H9 (cell line): ENCODE data around the gene BRMS1L. TPM values are rescaled to one million over a fixed set of nuclear protein-coding genes. Genes with fewer than 3 reads are reported as not detected.

ENCODE experiments used
- DNase-seq: peaks from one replicate; pipeline ENCODE4 v3.0.0-alpha.2; 2017
- H2AFZ ChIP-seq: one replicate; pipeline ENCODE4 v1.6.1; 2013; ENCODE audit warnings: mild to moderate bottlenecking, low read length, control low read depth, moderate library complexity
- H2AK5ac ChIP-seq: 2 replicates; pipeline ENCODE4 v1.6.1; 2013; ENCODE audit warnings: low read length, control low read depth, mixed read lengths; ENCODE audit not compliant: insufficient read length
- H2BK120ac ChIP-seq: one replicate; pipeline ENCODE4 v1.6.1; 2013; ENCODE audit warnings: low read depth, mild to moderate bottlenecking, low read length, control low read depth, inconsistent platforms; ENCODE audit not compliant: poor library complexity, severe bottlenecking
- H2BK12ac ChIP-seq: 2 replicates; pipeline ENCODE4 v1.6.1; 2013; ENCODE audit warnings: low read length, control low read depth, mixed read lengths, low read depth; ENCODE audit not compliant: insufficient read length
- H2BK15ac ChIP-seq: 2 replicates; pipeline ENCODE4 v1.6.1; 2013; ENCODE audit warnings: low read depth, low read length, control low read depth
- H2BK20ac ChIP-seq: one replicate; pipeline ENCODE4 v1.6.1; 2013; ENCODE audit warnings: low read depth, mild to moderate bottlenecking, low read length, control low read depth, inconsistent platforms; ENCODE audit not compliant: poor library complexity, severe bottlenecking
- H2BK5ac ChIP-seq: 2 replicates; pipeline ENCODE4 v1.6.1; 2013; ENCODE audit warnings: low read length, control low read depth, mixed read lengths; ENCODE audit not compliant: insufficient read length
- H3K14ac ChIP-seq: 2 replicates; pipeline ENCODE4 v1.6.1; 2013; ENCODE audit warnings: low read length, control low read depth; ENCODE audit not compliant: insufficient read depth
- H3K18ac ChIP-seq: 2 replicates; pipeline ENCODE4 v1.6.1; 2013; ENCODE audit warnings: low read depth, mild to moderate bottlenecking, mixed read lengths, low read length, control low read depth; ENCODE audit not compliant: insufficient read length
- H3K23ac ChIP-seq: 2 replicates; pipeline ENCODE4 v1.6.1; 2013; ENCODE audit warnings: low read length, control low read depth, mixed read lengths, low read depth; ENCODE audit not compliant: insufficient read length
- H3K23me2 ChIP-seq: 2 replicates; pipeline ENCODE4 v1.6.1; 2013; ENCODE audit warnings: low read depth, mild to moderate bottlenecking, mixed read lengths, low read length, control low read depth; ENCODE audit not compliant: insufficient read length, poor library complexity, severe bottlenecking
- H3K27ac ChIP-seq: 2 replicates; pipeline ENCODE4 v1.5.1; 2013; ENCODE audit warnings: low read length, control low read depth, mixed read lengths, low read depth; ENCODE audit not compliant: insufficient read length
- H3K27me3 ChIP-seq: 2 replicates; pipeline ENCODE4 v1.6.1; 2013; ENCODE audit warnings: low read length, control low read depth, inconsistent platforms; ENCODE audit not compliant: insufficient read depth
- H3K4ac ChIP-seq: 2 replicates; pipeline ENCODE4 v1.6.1; 2013; ENCODE audit warnings: low read depth, mild to moderate bottlenecking, control low read depth, inconsistent platforms, low read length, moderate library complexity
- H3K4me1 ChIP-seq: 2 replicates; pipeline ENCODE4 v1.6.1; 2013; ENCODE audit warnings: low read length, control low read depth, inconsistent platforms; ENCODE audit not compliant: insufficient read depth
- H3K4me2 ChIP-seq: 2 replicates; pipeline ENCODE4 v1.6.1; 2013; ENCODE audit warnings: low read length, control low read depth, mixed read lengths; ENCODE audit not compliant: insufficient read length, insufficient read depth
- H3K56ac ChIP-seq: 2 replicates; pipeline ENCODE4 v1.6.1; 2013; ENCODE audit warnings: low read depth, mild to moderate bottlenecking, mixed read lengths, low read length, control low read depth; ENCODE audit not compliant: insufficient read length
- H3K79me1 ChIP-seq: 2 replicates; pipeline ENCODE4 v1.6.1; 2013; ENCODE audit warnings: low read depth, mild to moderate bottlenecking, moderate library complexity, low read length, control low read depth, inconsistent platforms; ENCODE audit not compliant: insufficient read depth, poor library complexity, severe bottlenecking
- H3K79me2 ChIP-seq: 2 replicates; pipeline ENCODE4 v1.6.1; 2013; ENCODE audit warnings: low read length, control low read depth, inconsistent platforms; ENCODE audit not compliant: insufficient read depth
- H3K9ac ChIP-seq: 2 replicates; pipeline ENCODE4 v1.6.1; 2013; ENCODE audit warnings: low read length, control low read depth, mixed read lengths; ENCODE audit not compliant: insufficient read length; ENCODE audit errors: extremely low read depth
- H3K9me3 ChIP-seq: one replicate; pipeline ENCODE4 v1.6.1; 2013; ENCODE audit warnings: low read depth, low read length, inconsistent platforms; ENCODE audit not compliant: control insufficient read depth
- H3T11ph ChIP-seq: one replicate; pipeline ENCODE4 v1.6.1; 2013; ENCODE audit warnings: mild to moderate bottlenecking, low read length, control low read depth, inconsistent platforms
- H4K20me1 ChIP-seq: one replicate; pipeline ENCODE4 v1.6.1; 2013; ENCODE audit not compliant: control insufficient read depth, insufficient read length, insufficient read depth
- H4K5ac ChIP-seq: 2 replicates; pipeline ENCODE4 v1.6.1; 2013; ENCODE audit warnings: low read depth, mild to moderate bottlenecking, mixed read lengths, low read length, control low read depth; ENCODE audit not compliant: insufficient read length
- H4K8ac ChIP-seq: replicated peaks from 2 replicates; pipeline ENCODE4 v1.6.1; 2013; ENCODE audit warnings: low read length, control low read depth, mixed read lengths, low read depth; ENCODE audit not compliant: insufficient read length
- H4K91ac ChIP-seq: 2 replicates; pipeline ENCODE4 v1.6.1; 2013; ENCODE audit warnings: low read depth, mild to moderate bottlenecking, moderate library complexity, mixed read lengths, low read length, control low read depth; ENCODE audit not compliant: insufficient read length
- H3K27ac Mint-ChIP-seq, 3 experiments: 2 replicates in 2 of 3; 3 replicates in 1 of 3; pipeline ENCODE4 v1.8.0; 2020 to 2021; ENCODE audit warnings: mixed read lengths in 3 of 3, mild to moderate bottlenecking in 1 of 3, moderate library complexity in 1 of 3
- H3K27me3 Mint-ChIP-seq: 2 replicates; pipeline ENCODE4 v1.8.0; 2021; ENCODE audit warnings: low read depth, mild to moderate bottlenecking, moderate library complexity, mixed read lengths
- H3K36me3 Mint-ChIP-seq, 3 experiments: 2 replicates in 2 of 3; 3 replicates in 1 of 3; pipeline ENCODE4 v1.8.0; 2020 to 2021; ENCODE audit warnings: low read depth in 3 of 3, mixed read lengths in 3 of 3; ENCODE audit not compliant: insufficient read depth in 1 of 3
- H3K4me1 Mint-ChIP-seq, 2 experiments: 2 replicates each; pipeline ENCODE4 v1.8.0; 2020; ENCODE audit warnings: mixed read lengths in 2 of 2
- H3K4me3 Mint-ChIP-seq, 2 experiments: 2 replicates in 1 of 2; 3 replicates in 1 of 2; pipeline ENCODE4 v1.8.0; 2020 to 2021; ENCODE audit warnings: mild to moderate bottlenecking in 2 of 2, mixed read lengths in 2 of 2, moderate library complexity in 1 of 2
- H3K9me3 Mint-ChIP-seq, 2 experiments: 2 replicates in 1 of 2; 3 replicates in 1 of 2; pipeline ENCODE4 v1.8.0; 2020; ENCODE audit warnings: mild to moderate bottlenecking in 2 of 2, mixed read lengths in 2 of 2, moderate library complexity in 1 of 2
- total RNA-seq: library from RNA; stranded (reverse); gene quantifications from 2 replicates; pipeline ENCODE4 v1.2.1, GENCODE V29; 2021
- TF ChIP-seq, protein P1 (sequence below): fragments of 200-600 bp; sonication (generic); conservative IDR thresholded peaks from 3 replicates; pipeline ENCODE4 v1.8.0; 2021; ENCODE audit warnings: antibody characterized with exemption, mild to moderate bottlenecking

Gene BRMS1L
- total RNA-seq, 1 experiment from 2014 or later = 12.9 TPM

DNA sequence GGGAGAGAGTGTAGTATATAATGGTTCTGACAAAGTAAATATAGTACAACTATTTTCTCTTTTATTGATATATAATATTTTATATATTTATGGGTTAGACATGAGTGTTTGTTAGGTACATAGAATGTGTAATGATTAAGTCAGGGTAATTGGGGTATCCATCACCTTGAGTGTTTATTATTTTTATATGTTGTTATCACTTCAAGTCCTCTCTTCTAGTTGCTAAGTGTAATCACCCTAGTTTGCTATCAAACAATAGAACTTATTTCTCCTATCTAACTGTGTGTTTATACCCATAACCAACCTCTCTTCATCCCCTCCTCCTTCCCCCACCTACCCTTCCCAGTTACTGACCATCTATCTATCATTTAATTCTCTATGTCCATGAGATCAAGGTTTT is 64.2 kb downstream of the BRMS1L start:
- no peaks in the 10 kb centered on the region for H3K36me3 Mint-ChIP-seq
- TF ChIP-seq, protein P1, sequence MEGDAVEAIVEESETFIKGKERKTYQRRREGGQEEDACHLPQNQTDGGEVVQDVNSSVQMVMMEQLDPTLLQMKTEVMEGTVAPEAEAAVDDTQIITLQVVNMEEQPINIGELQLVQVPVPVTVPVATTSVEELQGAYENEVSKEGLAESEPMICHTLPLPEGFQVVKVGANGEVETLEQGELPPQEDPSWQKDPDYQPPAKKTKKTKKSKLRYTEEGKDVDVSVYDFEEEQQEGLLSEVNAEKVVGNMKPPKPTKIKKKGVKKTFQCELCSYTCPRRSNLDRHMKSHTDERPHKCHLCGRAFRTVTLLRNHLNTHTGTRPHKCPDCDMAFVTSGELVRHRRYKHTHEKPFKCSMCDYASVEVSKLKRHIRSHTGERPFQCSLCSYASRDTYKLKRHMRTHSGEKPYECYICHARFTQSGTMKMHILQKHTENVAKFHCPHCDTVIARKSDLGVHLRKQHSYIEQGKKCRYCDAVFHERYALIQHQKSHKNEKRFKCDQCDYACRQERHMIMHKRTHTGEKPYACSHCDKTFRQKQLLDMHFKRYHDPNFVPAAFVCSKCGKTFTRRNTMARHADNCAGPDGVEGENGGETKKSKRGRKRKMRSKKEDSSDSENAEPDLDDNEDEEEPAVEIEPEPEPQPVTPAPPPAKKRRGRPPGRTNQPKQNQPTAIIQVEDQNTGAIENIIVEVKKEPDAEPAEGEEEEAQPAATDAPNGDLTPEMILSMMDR = no peak

More for the DNA sequence above, 64.2 kb downstream of the BRMS1L start:
- H3K4me3 Mint-ChIP-seq = no peak overlapping the region
- Histone ChIP-seq H2AK5ac (no peak overlapping the region), H3K4ac (no peak overlapping the region), H4K8ac (no peak overlapping the region), H2BK15ac (no peak overlapping the region), H3K14ac (no peak overlapping the region), H3K4me1 (no peaks in the 10 kb centered on the region), H3K27me3 (no peaks in the 10 kb centered on the region), H4K91ac (no peak overlapping the region), H4K5ac (no peak overlapping the region), H3T11ph (no peak overlapping the region), H3K27ac (no peak overlapping the region), H4K20me1 (no peaks in the 10 kb centered on the region), H3K23me2 (no peaks in the 10 kb centered on the region), H3K56ac (no peak overlapping the region), H2BK120ac (no peak overlapping the region), H3K4me2 (no peak overlapping the region), H3K79me1 (no peaks in the 10 kb centered on the region), H3K23ac (no peak overlapping the region), H2BK12ac (no peak overlapping the region), H3K18ac (no peak overlapping the region), H2AFZ (no peak overlapping the region), H2BK5ac (no peak overlapping the region), H3K79me2 (no peaks in the 10 kb centered on the region), H3K9me3 (no peaks in the 10 kb centered on the region), H3K9ac (no peak overlapping the region), H2BK20ac (no peak overlapping the region)
- peaks cover 2% of the 10 kb centered on the region; the same call in 1 of the 2 replicates for H3K27me3 Mint-ChIP-seq
- no peaks in the 10 kb centered on the region; a peak in 2 of 5 replicates for H3K9me3 Mint-ChIP-seq
- no peaks in the 10 kb centered on the region for H3K4me1 Mint-ChIP-seq
- DNase-seq = no peak
- H3K27ac Mint-ChIP-seq = no peak overlapping the region
